AG20443 (cell line): Measurements from ENCODE around the gene TLCD1.
A peak's percentile ranks its signal among the peaks of the same experiment; 100 is the strongest.

Source experiments
- DNase-seq: peaks from one replicate; pipeline ENCODE4 v3.0.0; 2012; ENCODE audit warnings: low spot score, mixed read lengths

The TLCD1 gene

DNA sequence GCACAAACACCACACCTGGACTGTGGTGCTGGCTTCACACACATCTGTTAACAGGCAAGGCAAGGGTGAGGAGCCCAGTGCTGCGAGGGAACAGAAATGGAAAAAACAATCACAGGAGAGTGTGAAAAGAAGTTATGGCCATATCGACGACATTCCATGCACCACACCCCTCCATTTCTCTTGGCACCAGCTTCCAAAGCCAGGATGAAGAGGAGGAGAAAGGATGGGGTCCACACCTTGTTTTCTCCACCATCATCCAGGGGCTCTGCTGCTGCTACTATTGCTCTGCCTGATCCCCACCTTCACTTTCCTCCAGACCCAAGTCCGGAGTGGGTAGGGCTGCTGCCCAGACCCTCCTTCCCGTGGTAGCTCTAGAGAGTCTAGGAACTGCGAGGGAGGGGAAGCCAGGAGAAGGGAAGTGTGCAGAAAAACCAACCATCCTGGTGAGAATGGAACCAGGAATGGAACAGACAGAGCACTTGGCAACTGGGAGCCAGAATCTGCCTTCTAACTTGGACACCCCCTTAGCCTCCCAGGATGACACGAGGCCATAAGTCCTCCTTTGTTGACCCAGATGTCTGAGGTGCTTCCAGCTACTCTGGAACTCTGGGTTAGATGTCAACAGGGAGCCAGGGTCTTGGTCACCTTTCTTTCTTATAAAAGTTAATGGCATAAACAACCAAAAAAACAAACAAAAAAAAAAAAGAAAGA, 13.2 kb downstream of the TLCD1 start:
- no peak for DNase-seq

DNA sequence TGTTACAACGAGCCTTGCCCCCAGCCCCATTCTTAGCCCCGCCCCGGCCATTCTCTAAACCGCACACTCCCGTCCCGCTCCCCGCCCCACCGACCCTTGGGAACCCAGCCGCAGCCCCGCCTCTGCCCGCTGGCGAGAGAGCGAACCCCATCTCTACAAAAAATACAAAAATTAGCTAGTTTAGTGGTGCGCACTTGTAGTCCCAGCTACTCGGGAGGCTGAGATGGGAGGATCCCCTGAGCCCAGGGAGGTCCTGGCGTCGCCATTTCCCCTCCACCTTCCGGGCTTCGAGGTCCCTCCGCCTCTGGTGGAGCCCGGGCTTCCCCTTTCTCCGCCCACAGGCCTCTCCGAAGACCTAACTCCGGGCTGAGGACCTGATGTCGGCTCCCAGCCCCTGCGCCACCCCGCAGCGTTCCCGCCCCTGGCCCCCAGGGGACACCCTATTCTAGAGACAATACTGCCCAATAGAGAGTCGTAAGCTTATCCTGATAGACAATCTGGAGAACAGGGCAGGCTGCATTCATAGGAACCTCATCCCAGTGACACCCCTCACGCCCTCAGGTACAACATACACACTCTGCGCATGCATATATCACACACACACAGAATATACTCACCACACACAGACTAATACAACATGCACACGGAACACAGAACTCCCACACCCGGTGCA, 13.9 kb downstream of the TLCD1 start:
- no peak for DNase-seq

DNA sequence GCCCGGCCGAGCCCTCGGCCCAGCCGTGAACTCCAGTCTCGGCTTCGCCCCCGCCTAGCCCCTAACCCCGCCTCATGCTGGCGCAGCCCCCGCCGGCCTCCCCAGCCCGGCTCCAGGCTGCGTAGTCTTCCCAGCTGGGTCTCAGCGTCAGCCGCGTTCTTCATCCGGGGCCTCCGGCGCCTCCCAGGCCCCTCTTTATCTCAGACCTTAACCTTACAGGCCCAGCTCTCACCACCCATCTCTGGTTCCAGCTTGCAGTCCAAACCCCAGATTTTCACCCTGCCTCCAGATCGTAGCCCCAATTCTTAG, 14.4 kb downstream of the TLCD1 start, which contains the start of gene PROCA1:
Gene PROCA1 (minus strand): TSS at position 166 of the 309 bp plus-strand sequence. CDS start 228 bp downstream, outside the sequence.
- no peak for DNase-seq

DNA sequence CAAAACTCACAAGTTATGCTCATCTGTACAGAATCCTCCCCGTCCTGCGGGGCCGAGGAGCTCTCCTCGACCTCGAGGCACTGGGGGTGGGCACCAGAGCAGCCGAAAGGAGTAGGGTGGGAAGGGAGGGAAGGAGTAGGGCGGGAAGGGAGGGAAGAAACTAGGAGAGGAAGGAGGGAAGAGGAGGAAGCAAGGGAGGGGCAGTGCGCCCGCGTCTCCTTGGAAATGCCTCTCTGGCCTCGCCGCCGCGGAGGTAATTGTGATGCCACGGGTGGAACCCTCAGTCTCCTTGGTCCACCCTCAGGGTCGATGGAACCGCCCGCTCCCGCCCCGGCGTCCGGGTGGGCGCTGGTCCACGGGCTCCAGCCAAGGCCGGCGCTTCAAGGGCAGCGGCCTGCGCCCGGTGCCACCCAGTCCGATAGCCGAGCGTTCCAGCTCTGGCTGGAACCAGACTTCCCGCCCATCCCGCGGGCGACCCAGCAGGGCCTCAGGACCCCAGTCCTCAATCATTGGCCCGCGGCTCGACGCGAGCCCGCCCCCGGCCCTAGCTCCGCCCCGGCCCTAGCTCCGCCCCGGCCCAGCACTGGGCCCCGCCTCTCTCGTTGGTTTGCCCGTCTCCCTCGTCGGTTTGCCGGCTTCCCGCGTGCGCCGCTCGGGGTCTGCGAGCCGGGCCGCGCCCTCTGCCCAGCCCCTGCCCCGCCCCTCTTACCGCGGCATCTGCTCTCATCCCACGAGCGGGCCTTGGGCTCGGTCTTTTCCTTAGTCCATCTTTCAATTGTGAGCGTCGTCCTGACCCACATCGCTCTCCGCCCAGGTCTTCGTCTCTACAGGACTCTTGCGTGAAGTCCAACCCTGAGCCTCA, 14.9 kb downstream of the TLCD1 start:
- peak; percentile 95 for DNase-seq

DNA sequence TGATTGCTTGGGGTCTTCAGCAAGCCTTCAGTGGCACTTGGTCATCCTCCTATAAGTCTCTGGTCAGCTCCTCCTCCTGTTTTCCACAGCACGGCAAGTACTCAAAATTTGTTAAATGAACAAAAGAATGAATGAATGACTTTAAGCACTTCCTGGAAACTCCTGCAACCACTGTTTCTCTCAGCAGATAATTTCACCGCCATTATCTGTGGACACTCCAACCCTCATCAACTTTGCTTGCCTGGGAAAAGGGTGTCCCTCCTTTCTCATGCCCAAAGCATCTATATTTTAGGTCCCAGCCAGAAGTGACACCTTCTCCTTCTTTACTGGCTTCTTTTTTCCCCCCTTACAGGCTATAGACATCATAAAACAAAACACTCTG, 18.7 kb downstream of the TLCD1 start:
- DNase-seq, result no peak

DNA sequence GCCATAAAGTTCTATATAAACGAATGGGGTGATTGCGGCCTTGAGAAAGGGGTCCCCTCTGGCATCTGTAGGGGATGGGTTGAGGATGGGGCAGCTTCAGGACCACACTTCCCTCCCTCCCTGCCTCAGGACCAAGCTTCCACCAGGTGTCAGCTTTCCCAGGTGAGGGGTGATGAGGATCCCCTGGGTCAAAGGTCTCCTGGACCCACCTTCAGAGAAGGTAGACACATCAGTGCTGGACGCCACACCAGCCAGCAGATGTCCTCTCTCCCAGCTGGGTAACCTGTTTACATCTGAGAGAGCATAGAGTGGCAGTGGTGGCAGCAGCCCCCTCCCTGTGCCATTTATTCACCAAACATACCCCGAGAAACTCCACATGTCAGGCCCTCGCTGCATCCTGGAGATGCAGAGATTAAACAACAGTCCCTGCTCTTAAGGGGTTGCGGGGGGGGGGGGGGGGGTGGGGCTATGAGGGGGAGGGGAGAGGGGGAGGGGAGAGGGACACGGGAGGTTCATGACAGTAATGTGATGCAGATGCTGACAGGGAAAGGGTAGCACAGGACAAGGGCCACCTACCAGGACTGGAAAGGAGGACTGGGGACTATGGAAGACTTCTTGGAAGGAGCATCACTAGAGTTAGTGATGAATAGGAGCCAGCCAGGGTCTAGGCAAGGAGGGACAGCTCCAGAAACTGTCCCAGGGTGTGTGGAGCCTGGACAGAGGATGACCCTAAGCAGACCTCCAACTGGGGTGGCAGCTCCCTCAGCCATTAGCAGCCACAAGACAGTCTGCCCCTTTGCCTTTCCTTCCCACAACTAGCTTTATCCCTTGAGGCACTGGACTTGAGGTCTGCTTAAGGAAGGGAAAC, 19.3 kb downstream of the TLCD1 start:
- no peak for DNase-seq

DNA sequence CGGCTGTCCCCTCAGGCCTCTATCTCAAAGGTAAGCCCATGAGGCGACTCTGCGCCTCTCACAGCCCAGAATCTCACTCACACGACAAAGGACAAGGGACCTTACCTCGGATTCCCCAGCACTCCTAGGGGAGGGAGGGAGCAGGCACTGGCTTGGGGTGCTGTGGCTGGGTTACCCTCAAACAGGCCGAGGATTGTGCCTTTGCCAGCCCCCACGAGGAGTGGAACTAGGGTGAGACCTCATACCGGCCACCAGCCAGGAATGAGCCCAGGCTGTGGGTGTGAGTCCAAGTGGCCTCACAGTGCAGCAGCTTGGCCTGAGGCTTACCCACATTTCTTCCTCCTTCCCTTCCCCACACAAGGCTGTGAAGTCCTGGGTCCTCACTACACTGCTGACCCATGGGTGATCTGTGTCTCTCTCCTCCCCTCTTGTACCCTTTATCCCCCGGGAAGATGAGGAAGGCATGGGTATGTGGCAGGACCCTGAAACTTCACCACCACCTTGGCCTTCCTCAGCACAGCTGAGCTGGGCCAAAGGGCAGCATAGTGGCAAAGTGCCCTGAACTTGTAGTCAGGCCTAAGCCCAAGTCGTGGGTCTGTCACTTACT, 20.2 kb downstream of the TLCD1 start:
- no peak for DNase-seq

DNA sequence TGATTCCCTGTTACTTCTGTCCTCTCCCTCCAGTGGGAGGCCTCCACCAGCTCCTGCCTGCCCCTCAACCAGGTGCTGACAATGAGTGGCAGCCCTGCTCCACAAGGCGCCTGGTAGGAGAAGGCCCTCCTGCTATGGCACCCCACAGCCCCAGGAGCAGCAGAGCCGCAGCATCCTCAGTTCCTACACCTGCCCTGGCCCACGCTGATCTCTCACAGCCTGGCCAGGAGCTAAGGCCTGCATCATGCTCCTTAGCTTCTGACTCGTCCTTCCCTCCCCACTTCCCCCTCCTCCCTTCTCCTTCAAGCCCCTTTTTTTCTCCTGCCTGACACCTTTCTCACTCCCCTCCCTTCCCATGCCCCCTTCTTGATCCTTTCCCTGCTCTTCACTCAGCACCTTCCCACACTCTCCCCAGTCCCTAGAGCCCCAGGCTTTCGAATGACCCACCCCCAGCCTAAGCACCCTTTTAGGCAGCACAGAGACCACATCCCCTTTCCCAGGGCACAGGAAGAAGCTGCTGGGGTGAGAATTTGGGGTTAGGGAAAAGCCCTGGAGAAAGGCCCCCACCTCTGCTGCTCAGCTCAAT, 20.9 kb downstream of the TLCD1 start:
- DNase-seq, result no peak

DNA sequence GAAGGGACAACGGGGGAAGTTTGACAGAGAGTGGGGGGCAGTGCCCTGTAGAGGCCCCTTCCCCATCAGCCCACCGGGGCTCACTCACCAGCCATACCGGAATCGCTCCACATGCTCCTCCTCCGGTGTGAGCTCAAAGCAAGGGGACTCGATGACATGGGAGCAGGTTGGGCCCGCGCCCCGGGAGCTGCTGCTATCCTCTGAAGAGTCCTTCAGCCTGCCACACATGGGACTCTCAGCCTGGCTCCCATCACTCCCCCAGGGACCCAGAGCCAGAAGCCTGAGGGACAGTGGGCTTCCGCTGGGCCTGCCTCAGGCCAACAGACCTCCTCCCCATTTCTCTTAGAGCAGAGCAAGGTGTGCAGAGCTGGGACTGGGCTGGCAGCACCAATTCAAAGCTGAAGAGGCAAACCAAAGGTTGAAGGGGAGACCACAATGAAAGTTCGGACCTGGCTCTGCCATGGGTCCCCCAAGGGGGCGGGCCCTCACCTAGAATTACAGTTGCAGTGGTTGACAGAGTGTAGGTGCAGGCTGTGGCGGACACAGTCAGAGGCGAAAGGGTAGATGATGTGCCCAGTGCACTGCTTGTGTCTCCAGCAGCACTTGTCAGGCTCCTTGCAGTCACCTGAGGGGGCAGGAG, 21.7 kb downstream of the TLCD1 start:
- DNase-seq, result no peak

DNA sequence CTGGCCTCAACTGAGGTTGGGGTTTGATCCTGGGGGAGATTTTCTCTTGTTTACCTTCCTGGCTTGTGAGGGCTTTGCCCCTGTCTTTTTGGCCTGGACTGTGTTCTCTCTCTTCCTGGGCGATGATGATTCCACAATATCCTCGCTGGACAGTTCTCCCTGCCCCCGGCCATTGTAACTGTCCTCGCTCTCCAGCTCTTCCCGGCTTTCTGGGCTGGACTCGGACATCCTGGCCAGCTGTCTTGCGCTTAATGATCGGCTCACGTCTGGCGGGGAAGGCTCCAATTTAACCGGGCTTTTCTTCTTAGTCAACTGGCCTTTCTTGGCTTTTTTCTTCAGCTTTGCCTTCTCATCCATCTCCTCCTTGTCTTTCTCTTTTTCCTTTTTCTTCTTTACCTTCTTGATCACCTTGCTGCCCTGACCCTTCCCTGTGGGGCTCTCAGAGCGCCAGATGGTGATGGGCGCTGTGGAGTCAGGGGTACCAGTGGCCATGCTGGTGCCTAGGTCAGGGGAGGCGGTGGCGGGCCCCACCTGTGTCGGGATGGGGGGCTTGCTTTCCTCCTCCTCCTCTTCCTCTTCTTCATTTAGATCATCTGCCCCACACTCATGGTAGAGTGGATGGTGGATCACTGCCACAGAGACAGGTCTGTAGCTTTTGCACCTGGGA, 22.3 kb downstream of the TLCD1 start:
- no peak for DNase-seq

DNA sequence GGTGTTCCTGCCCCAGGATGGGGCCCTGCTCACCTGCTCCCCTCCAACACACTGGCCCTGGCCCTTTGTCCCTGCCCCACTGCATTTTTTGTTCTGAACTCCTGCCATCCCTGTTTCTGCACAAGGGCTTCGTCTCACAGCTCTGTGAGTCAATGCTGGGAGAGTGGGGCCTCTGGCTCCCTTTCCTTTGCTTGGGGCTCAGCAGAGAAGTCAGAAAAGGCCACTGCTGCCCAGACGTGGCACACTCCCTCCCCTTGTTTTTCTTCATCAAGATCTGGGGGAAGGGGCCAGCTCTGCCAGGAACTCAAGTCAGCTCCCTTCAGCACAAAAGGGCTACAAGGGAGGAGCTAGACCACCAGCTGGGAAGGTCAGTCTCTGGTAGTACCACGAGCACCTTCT, 23.3 kb downstream of the TLCD1 start:
- no peak for DNase-seq

DNA sequence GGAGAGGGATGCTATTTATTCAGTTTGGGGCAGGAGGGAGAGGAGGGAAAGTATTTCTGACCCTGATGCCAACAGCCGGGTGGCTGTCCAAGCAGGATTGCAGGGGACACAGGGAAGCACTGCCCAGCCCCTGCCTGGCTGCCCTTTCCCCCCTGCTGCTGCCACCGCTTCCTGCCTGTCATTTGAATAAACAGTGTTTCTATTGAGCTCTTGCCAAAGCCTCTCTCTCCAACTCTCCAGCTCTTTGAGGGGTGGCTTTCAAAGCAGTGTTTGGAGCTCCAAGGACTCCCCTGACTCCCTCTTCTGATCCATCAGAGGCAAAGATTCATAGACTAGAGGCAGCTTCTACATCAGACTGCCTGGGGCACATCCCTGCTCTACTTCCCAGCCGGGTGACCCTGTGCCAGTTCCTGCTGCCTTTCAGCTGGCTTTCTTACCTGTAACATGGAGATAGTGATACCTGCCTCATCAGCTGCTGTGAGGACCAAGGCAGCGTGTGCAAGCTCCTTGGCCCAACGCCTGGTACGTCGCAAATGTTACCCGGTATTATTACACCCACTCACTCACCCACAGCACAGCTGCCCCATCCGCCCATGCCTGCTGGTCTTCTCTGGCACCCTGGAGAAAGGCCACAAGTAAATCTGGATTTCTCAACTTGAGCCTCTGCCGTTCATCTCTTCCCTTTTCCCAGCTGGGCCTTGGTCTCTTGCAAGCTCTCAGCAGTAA, 23.8 kb downstream of the TLCD1 start:
- DNase-seq, result no peak

DNA sequence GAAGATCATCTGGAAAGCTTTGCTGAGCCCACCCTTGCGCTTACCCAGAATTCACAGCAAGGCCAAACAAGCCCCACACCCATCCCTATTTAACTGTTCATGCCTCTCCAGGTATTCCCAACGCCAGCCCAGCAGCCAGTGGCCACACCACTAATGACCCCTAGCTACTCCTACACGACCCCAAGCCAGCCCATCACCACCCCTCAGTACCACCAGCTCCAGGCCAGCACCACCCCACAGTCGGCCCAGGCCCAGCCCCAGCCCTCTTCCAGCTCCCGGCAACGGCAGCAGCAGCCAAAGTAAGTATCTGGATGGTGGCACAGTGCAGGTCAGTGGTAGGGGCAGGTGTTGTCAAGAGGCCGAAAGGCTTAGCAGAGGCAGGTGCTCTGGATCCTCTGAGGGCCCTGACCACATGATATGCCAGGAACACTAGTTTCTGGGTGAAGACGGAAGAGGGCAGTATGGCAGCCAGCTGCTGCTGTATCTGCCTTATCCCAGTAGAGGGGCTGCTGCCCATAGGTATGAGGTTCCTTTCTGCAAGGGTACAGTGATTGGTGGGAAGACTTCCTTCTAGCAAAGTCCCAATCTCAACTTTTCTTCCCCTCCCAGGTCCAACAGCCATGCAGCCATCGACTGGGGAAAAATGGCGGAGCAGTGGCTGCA, 25.1 kb downstream of the TLCD1 start:
- no peak for DNase-seq

DNA sequence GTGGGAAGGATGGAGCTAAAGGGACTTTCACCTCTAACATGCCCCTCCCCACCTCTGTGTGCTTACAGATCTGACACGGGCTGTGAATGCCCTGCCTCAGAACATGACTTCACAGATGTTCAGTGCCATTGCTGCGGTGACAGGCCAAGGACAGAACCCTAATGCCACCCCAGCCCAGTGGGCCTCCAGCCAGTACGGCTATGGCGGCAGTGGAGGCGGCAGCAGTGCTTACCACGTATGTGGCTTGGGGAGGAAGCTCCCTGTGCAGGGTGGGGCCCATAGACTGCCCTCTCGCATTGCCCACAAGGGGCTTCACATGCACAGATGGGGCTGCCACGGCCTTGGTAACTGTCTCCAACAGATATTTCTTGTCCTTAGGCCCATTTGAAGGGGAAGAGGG, 25.8 kb downstream of the TLCD1 start:
- no peak for DNase-seq

DNA sequence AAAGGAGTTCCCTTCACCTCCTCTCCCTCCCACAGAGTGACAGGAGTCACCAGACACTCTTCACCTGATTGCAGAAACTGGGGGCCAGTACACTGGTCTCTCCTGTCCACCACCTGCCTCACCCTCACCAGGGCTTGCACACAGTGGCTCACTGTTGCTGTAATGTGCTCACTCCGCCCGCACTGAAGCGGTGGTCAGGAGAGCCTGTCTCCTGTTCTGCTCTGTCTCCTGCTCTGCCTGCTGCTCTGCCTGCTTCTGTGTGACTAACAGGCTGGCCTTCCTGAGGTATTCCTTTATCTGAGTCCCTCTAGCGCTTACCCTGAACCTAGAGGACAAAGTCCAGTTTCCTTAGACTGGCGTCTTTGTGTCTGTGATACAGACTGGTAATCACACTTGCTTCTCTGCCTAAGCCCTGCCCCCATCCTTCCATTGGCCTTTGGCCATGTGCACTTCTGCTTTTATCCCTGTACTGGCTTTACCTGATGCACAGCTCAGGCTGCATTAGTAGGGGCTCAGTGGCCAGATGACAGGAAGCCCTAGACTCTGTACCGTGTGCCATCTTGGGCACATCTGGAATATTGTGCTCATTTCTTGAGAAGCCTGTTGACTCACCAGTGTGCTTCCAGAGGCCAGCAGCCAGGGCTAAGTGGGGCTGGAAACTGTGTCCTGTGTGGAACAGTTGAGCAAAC, 27.6 kb downstream of the TLCD1 start:
- DNase-seq, result peak; percentile 27

DNA sequence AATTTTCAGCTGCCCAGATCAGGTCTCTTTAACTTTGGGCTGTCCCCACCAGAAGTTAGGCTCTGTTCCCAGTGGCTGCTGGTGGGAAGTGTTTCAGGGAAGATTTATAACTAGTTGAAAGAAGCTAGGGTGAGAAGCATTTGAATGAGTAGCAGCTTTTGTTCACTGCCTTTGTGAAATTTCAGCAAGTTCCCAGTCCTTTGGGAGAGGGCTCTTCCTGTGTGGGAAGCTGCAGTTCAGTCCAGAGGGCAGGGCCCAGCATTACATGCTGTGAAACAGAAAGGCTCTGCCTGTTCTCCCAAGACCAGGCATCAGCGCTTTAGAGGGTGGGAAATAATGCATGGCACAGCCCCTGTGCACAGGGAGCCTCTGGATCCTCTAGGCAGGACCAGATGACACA, 32.2 kb downstream of the TLCD1 start:
- DNase-seq, result no peak

DNA sequence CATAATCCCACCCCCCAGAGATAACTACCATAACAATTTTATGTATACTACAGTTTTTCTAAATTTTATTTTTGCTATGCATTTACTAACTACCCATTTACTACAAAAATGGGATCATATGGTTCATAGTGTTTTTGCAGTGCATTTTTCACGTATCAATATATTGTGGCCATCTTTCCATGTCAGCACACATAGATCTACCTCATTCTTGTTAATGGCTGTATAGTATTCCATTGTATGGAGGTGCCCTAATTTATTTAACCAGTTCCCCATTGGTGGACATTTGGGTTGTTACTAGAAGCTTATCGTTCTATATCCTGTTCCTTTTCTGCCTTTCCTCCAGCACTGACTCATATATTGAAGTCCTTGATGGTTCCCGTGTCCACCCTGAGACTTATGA, 37.0 kb downstream of the TLCD1 start:
- DNase-seq, result no peak

DNA sequence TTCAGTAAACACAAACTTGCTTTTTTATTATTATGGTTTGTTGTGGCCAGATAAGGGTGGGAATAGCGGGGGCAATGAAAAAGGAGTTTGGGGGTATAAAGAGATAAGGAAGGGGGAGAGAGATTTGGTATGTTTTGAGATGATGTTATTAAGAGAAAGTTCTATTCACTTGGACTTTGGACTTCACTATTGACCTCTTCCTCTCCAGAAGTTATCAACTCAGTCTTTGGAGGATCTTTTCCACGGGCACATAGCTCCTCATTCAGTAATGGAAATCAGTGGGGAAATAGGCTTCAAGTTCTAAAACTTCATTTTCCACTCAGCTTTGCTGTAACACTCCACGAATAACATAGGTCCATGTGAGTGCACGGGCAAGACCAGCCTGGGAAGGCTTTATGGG, 37.6 kb downstream of the TLCD1 start:
- no peak for DNase-seq
